Right lobe of liver (tissue), 6 donors: ENCODE results near the gene LRRC56. TPM values are rescaled to one million over a fixed set of nuclear protein-coding genes. Genes with fewer than 3 reads are reported as not detected.

ENCODE experiments used
- ATAC-seq, 4 donors: fragments of 200-7000 bp; cut with Tn5 transposase; one replicate each; pipeline ENCODE4 v1.9.1; 2020; ENCODE audit warnings: mild to moderate bottlenecking in 4 of 4, moderate library complexity in 4 of 4
- DNase-seq, 3 donors: peaks; one replicate each; pipeline ENCODE4 v3.0.0-alpha.2; 2020
- H3K27ac ChIP-seq, 3 donors: fragments of 200-600 bp; one replicate each; pipeline ENCODE4 v1.8.0; 2022
- H3K27me3 ChIP-seq, 2 donors: fragments of 200-600 bp; one replicate each; pipeline ENCODE4 v1.8.0; 2022
- H3K36me3 ChIP-seq, 4 donors: fragments of 200-600 bp; sonication (generic) in 1 of 4; one replicate each; pipeline versions ENCODE4 v1.5.1 to v1.8.0; 2017 to 2022; ENCODE audit warnings: control low read depth in 1 of 4
- H3K4me1 ChIP-seq, 4 donors: fragments of 200-600 bp; sonication (generic) in 1 of 4; one replicate each; pipeline versions ENCODE4 v1.5.1 to v1.8.0; 2017 to 2022; ENCODE audit warnings: control low read depth in 1 of 4
- H3K4me3 ChIP-seq, 3 donors: fragments of 200-600 bp; one replicate each; pipeline ENCODE4 v1.8.0; 2022
- H3K9me3 ChIP-seq, 4 donors: fragments of 200-600 bp; sonication (generic) in 1 of 4; one replicate each; pipeline versions ENCODE4 v1.5.1 to v1.8.0; 2017 to 2022; ENCODE audit warnings: control low read depth in 1 of 4
- CTCF ChIP-seq, 4 donors: fragments of 200-600 bp in 3 of 4; fragments of 450-650 bp in 1 of 4; IDR thresholded peaks; one replicate each; pipeline versions ENCODE4 v1.5.1 to v1.8.0; 2016 to 2022; ENCODE audit warnings: antibody characterized with exemption in 4 of 4, mild to moderate bottlenecking in 2 of 4
- POLR2A ChIP-seq: fragments of 450-650 bp; IDR thresholded peaks from one replicate; pipeline ENCODE4 v1.6.1; 2017; ENCODE audit warnings: antibody characterized with exemption, mild to moderate bottlenecking
- WGBS: methylation state at CpG from one replicate; pipeline ENCODE4 v1.1.6; 2018; ENCODE audit warnings: low coverage, low lambda C conversion rate; ENCODE audit not compliant: insufficient coverage; ENCODE audit errors: missing lambda C conversion rate; 5-methylcytosine and 5-hydroxymethylcytosine counted together
- intact Hi-C, 2 donors: fragments of 100-400 bp; cut with DNase I; formaldehyde crosslinking; loops; one replicate each; pipeline versions ENCODE4 v1.11.2 to v1.14.1; 2022
- total RNA-seq, 6 experiments: library from RNA; depleted of rRNA in 2 of 6; stranded (reverse); fragments of >200 nt in 2 of 6; fragmentation: NEBNext Ultra II Directional in 3 of 6; extraction: Animal tissue kit (Norgen Biotek cat#: 25700) in 3 of 6; gene quantifications; one replicate each; pipeline versions ENCODE4 v1.1.0 to v1.2.4, GENCODE V29; 2016 to 2023
- donor health status: DM: no; HTN: yes; CAD: no.
- donor health status: DM: no; HTN: no; CAD: no.
- donor health status: DM: no; HTN: no; CAD: no.
- donor health status: DM: no; HTN: yes; CAD: no.
- donor health status: DM: no; HTN: yes; CAD: no.

Gene LRRC56
- total RNA-seq, 6 experiments from 2014 or later = 0.12 to 1.1 (median 0.71) TPM; not detected in 1

- peak overlapping the region in 1 of 3 donors; percentile 38 for H3K27ac ChIP-seq
- TF ChIP-seq POLR2A (no peak), CTCF (IDR thresholded peaks at IDR 0.05) (no peak)
Observed at GRCh38 chr11:579830-580601, 42.7 kb downstream of the LRRC56 start.

GRCh38 chr11:581342-581741 lies 44.0 kb downstream of the LRRC56 start:
- WGBS = 21% methylated on average over 6 of the region's 14 CpGs
- ATAC-seq (peak; percentile 44 to 69 (median 48)), DNase-seq (peak; percentile 75 to 78 (median 78))
- Histone ChIP-seq H3K4me3 (no peak overlapping the region), H3K36me3 (peaks cover 0 to 25% (median 8%) of the 10 kb centered on the region in 4 donors), H3K9me3 (no peaks in the 10 kb centered on the region), H3K27me3 (no peaks in the 10 kb centered on the region), H3K4me1 (peaks cover 0 to 52% (median 28%) of the 10 kb centered on the region in 4 donors), H3K27ac (peak overlapping the region in 1 of 3 donors; percentile 18)
- intact Hi-C loops = no loop called here
- TF ChIP-seq POLR2A (no peak), CTCF (IDR thresholded peaks at IDR 0.05) (no peak)

More at GRCh38 chr11:579830-580601, 42.7 kb downstream of the LRRC56 start:
- WGBS = 19% methylated on average over 5 of the region's 20 CpGs
- Histone ChIP-seq H3K9me3 (no peaks in the 10 kb centered on the region), H3K36me3 (peaks cover 0 to 25% (median 8%) of the 10 kb centered on the region in 4 donors), H3K4me1 (peaks cover 2 to 50% (median 24%) of the 10 kb centered on the region in 4 donors), H3K27me3 (no peaks in the 10 kb centered on the region), H3K4me3 (no peak overlapping the region)
- ATAC-seq = peak; percentile 1 to 32 (median 24)
- peak in 1 of 3 donors; percentile 62 for DNase-seq
- intact Hi-C loops = no loop called here

GRCh38 chr11:581752-582151 lies 44.4 kb downstream of the LRRC56 start:
- Histone ChIP-seq H3K27ac (no peak overlapping the region), H3K4me1 (peaks cover 0 to 56% (median 30%) of the 10 kb centered on the region in 4 donors), H3K4me3 (no peak overlapping the region), H3K9me3 (no peaks in the 10 kb centered on the region), H3K27me3 (no peaks in the 10 kb centered on the region), H3K36me3 (peaks cover 0 to 27% (median 8%) of the 10 kb centered on the region in 4 donors)
- DNase-seq (no peak), ATAC-seq (no peak)
- intact Hi-C loops = no loop called here
- 59% methylated on average over 10 of the region's 17 CpGs for WGBS
- TF ChIP-seq CTCF (IDR thresholded peaks at IDR 0.05) (no peak), POLR2A (no peak)

- ATAC-seq (no peak), DNase-seq (no peak)
- H3K4me3 ChIP-seq = no peak overlapping the region
- no peaks in the 10 kb centered on the region for H3K27me3 ChIP-seq
- peaks cover 0 to 56% (median 31%) of the 10 kb centered on the region in 4 donors for H3K4me1 ChIP-seq
- H3K36me3 ChIP-seq = peaks cover 0 to 44% (median 15%) of the 10 kb centered on the region in 4 donors
- no peaks in the 10 kb centered on the region for H3K9me3 ChIP-seq
- no peak for TF ChIP-seq CTCF (IDR thresholded peaks at IDR 0.05)
- H3K27ac ChIP-seq = no peak overlapping the region
- intact Hi-C loops = no loop called here
- WGBS = 95% methylated on average over 5 of the region's 10 CpGs
Observed at GRCh38 chr11:584287-584686, 47.0 kb downstream of the LRRC56 start.
